OCI-LY3 (cell line): ENCODE measurements around the gene ERCC6L.

Source experiments
- H2AFZ ChIP-seq: fragments of 200-600, 300-600 bp; shearing (Covaris generic); 2 replicates; pipeline ENCODE4 v1.6.0; 2014; ENCODE audit warnings: antibody characterized with exemption, low read depth, low read length
- H3K27ac ChIP-seq: fragments of 200-600, 300-600 bp; sonication (generic); 2 replicates; pipeline ENCODE4 v1.5.1; 2014; ENCODE audit warnings: mild to moderate bottlenecking, low read length, moderate library complexity, mixed read lengths
- H3K27me3 ChIP-seq: fragments of 200-600, 300-600 bp; sonication (generic); 2 replicates; pipeline ENCODE4 v1.6.1; 2014; ENCODE audit warnings: low read depth, low read length, mixed read lengths
- H3K36me3 ChIP-seq: fragments of 200-600, 300-600 bp; sonication (generic); replicated peaks from 2 replicates; pipeline ENCODE3; 2014; ENCODE audit warnings: low read depth, low read length, mixed read lengths
- H3K4me1 ChIP-seq: fragments of 300-600, 200-600 bp; sonication (generic); 2 replicates; pipeline ENCODE4 v1.6.1; 2014; ENCODE audit warnings: low read length, mixed read lengths
- H3K4me2 ChIP-seq: fragments of 200-600, 300-600 bp; sonication (generic); 2 replicates; pipeline ENCODE4 v1.6.1; 2014; ENCODE audit warnings: low read length, mixed read lengths
- H3K4me3 ChIP-seq: fragments of 300-600, 200-600 bp; sonication (generic); 2 replicates; pipeline ENCODE4 v1.5.1; 2014; ENCODE audit warnings: antibody characterized with exemption, mild to moderate bottlenecking, low read length, moderate library complexity
- H3K79me2 ChIP-seq: fragments of 300-600, 200-600 bp; shearing (Covaris generic); 2 replicates; pipeline ENCODE4 v1.6.1; 2014; ENCODE audit warnings: mild to moderate bottlenecking, low read length, mixed read lengths
- H3K9ac ChIP-seq: fragments of 300-600, 200-600 bp; shearing (Covaris generic); 2 replicates; pipeline ENCODE4 v1.6.0; 2014; ENCODE audit warnings: mild to moderate bottlenecking, low read length, moderate library complexity
- H3K9me3 ChIP-seq: fragments of 200-600, 300-600 bp; shearing (Covaris generic); 2 replicates; pipeline ENCODE4 v1.6.1; 2014; ENCODE audit warnings: low read length, mixed read lengths; ENCODE audit not compliant: insufficient read depth
- H4K20me1 ChIP-seq: fragments of 200-600, 300-600 bp; sonication (generic); 2 replicates; pipeline ENCODE4 v1.6.1; 2016; ENCODE audit warnings: low read length, mixed read lengths; ENCODE audit not compliant: insufficient read depth
- CTCF ChIP-seq: fragments of 200-600, 300-600 bp; sonication (generic); IDR thresholded peaks from 2 replicates; pipeline ENCODE4 v1.5.1; 2014; ENCODE audit warnings: antibody characterized with exemption, low read length, low read depth
- EZH2phosphoT487 ChIP-seq: fragments of 200-600 bp; shearing (Covaris generic); IDR thresholded peaks from 2 replicates; pipeline ENCODE4 v1.6.1; 2018; ENCODE audit warnings: antibody characterized with exemption, mixed run types, low read depth

The ERCC6L gene

GRCh38 chrX:72258174-72258573 is 19.3 kb upstream of the ERCC6L start:
- Histone ChIP-seq H3K9me3 (no peaks in the 10 kb centered on the region), H3K27ac (no peak overlapping the region), H3K27me3 (no peaks in the 10 kb centered on the region), H3K4me2 (no peak overlapping the region), H3K79me2 (no peaks in the 10 kb centered on the region), H3K9ac (no peak overlapping the region), H3K4me3 (no peak overlapping the region), H4K20me1 (no peaks in the 10 kb centered on the region), H2AFZ (no peak overlapping the region), H3K36me3 (no peaks in the 10 kb centered on the region), H3K4me1 (no peaks in the 10 kb centered on the region)
- TF ChIP-seq EZH2phosphoT487 (no peak), CTCF (no peak)

- Histone ChIP-seq H3K27ac (no peak overlapping the region), H3K9me3 (no peaks in the 10 kb centered on the region), H3K4me1 (no peaks in the 10 kb centered on the region), H3K27me3 (no peaks in the 10 kb centered on the region), H3K4me2 (no peak overlapping the region), H3K79me2 (no peaks in the 10 kb centered on the region), H3K36me3 (no peaks in the 10 kb centered on the region), H3K9ac (no peak overlapping the region), H2AFZ (no peak overlapping the region), H4K20me1 (no peaks in the 10 kb centered on the region), H3K4me3 (no peak overlapping the region)
- TF ChIP-seq CTCF (no peak), EZH2phosphoT487 (no peak)
Observed at GRCh38 chrX:72255864-72256263, 17.0 kb upstream of the ERCC6L start.

- Histone ChIP-seq H3K27ac (no peak overlapping the region), H3K4me1 (no peaks in the 10 kb centered on the region), H3K4me3 (no peak overlapping the region), H4K20me1 (no peaks in the 10 kb centered on the region), H3K27me3 (no peaks in the 10 kb centered on the region), H2AFZ (no peak overlapping the region), H3K4me2 (no peak overlapping the region), H3K9ac (no peak overlapping the region), H3K9me3 (no peaks in the 10 kb centered on the region), H3K36me3 (no peaks in the 10 kb centered on the region), H3K79me2 (no peaks in the 10 kb centered on the region)
- TF ChIP-seq EZH2phosphoT487, result no peak
Observed at GRCh38 chrX:72255445-72255844, 16.6 kb upstream of the ERCC6L start.

- Histone ChIP-seq H4K20me1 (no peaks in the 10 kb centered on the region), H2AFZ (no peak overlapping the region), H3K27me3 (no peaks in the 10 kb centered on the region), H3K79me2 (no peaks in the 10 kb centered on the region), H3K27ac (no peak overlapping the region), H3K4me3 (no peak overlapping the region), H3K4me1 (no peaks in the 10 kb centered on the region), H3K9ac (no peak overlapping the region), H3K9me3 (no peaks in the 10 kb centered on the region), H3K36me3 (no peaks in the 10 kb centered on the region), H3K4me2 (no peak overlapping the region)
- TF ChIP-seq EZH2phosphoT487 (no peak), CTCF (no peak)
Observed at GRCh38 chrX:72254816-72255215, 16.0 kb upstream of the ERCC6L start.

GRCh38 chrX:72253686-72254085 is 14.9 kb upstream of the ERCC6L start:
- no peaks in the 10 kb centered on the region for H3K9me3 ChIP-seq
- no peaks in the 10 kb centered on the region for H3K36me3 ChIP-seq
- TF ChIP-seq CTCF, result no peak
- TF ChIP-seq EZH2phosphoT487, result no peak
- H3K4me3 ChIP-seq, result no peak overlapping the region
- H3K4me1 ChIP-seq, result no peaks in the 10 kb centered on the region
- no peak overlapping the region for H3K27ac ChIP-seq
- no peak overlapping the region for H2AFZ ChIP-seq
- no peaks in the 10 kb centered on the region for H3K79me2 ChIP-seq
- no peaks in the 10 kb centered on the region for H3K27me3 ChIP-seq
- H3K9ac ChIP-seq, result no peak overlapping the region
- H3K4me2 ChIP-seq, result no peak overlapping the region
- H4K20me1 ChIP-seq, result no peaks in the 10 kb centered on the region
